Parathyroid adenoma (tissue), 2 donors: ENCODE measurements around the gene GMEB2.

ENCODE experiments used
- H2AFZ ChIP-seq: fragments of 300-600 bp; sonication (generic); one replicate; pipeline ENCODE4 v1.7.0; 2017; ENCODE audit warnings: antibody characterized with exemption, mild to moderate bottlenecking
- H3K27ac ChIP-seq: fragments of 300-600 bp; sonication (generic); one replicate; pipeline ENCODE4 v1.7.0; 2017
- H3K27me3 ChIP-seq: fragments of 300-600 bp; sonication (generic); one replicate; pipeline ENCODE4 v1.7.0; 2017; ENCODE audit warnings: low read length; ENCODE audit not compliant: control insufficient read depth, insufficient read depth
- H3K36me3 ChIP-seq: fragments of 300-600 bp; sonication (generic); one replicate; pipeline ENCODE4 v1.7.0; 2017; ENCODE audit warnings: low read length; ENCODE audit not compliant: control insufficient read depth, insufficient read depth
- H3K4me1 ChIP-seq: fragments of 300-600 bp; sonication (generic); one replicate; pipeline ENCODE4 v1.7.0; 2017; ENCODE audit warnings: control low read depth
- H3K4me2 ChIP-seq: fragments of 300-600 bp; sonication (generic); one replicate; pipeline ENCODE4 v1.7.0; 2017; ENCODE audit warnings: low read length
- H3K4me3 ChIP-seq: fragments of 300-600 bp; sonication (generic); one replicate; pipeline ENCODE4 v1.7.0; 2017; ENCODE audit warnings: low read depth, low read length
- H3K79me2 ChIP-seq: fragments of 300-600 bp; sonication (generic); one replicate; pipeline ENCODE4 v1.7.0; 2017; ENCODE audit warnings: control low read depth
- H3K9ac ChIP-seq: fragments of 300-600 bp; sonication (generic); one replicate; pipeline ENCODE4 v1.7.0; 2017; ENCODE audit warnings: mild to moderate bottlenecking
- H3K9me3 ChIP-seq: fragments of 300-600 bp; sonication (generic); one replicate; pipeline ENCODE4 v1.7.0; 2017; ENCODE audit warnings: low read length; ENCODE audit not compliant: control insufficient read depth
- TF ChIP-seq, protein P1 (sequence below): fragments of 300-600 bp; sonication (generic); IDR thresholded peaks from one replicate; pipeline ENCODE4 v1.7.0; 2017; ENCODE audit warnings: antibody characterized with exemption, mild to moderate bottlenecking
- donor health status: primary hyperparathyroidism.

GMEB2 gene

DNA sequence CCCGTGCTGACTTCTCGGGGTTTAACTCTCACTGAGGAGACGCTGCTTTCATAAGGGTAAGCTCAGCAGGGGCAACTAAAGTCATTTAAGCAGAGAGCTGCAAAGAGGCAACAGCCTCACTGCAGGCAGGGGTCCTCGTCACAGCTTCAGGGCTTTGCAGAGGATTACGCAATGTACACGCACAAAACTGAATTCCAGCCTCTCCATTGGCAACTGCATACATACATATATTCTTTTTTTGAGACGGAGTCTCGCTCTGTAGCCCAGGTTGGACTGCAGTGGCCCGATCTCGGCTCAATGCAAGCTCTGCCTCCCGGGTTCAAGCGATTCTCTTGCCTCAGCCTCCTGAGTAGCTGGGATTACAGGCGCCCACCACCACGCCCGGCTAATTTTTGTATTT, 2.4 kb downstream of the GMEB2 start:
- Histone ChIP-seq H2AFZ (no peak overlapping the region), H3K27ac (no peak overlapping the region), H3K9ac (no peak overlapping the region), H3K4me1 (no peaks in the 10 kb centered on the region), H3K4me2 (no peak overlapping the region), H3K36me3 (no peaks in the 10 kb centered on the region), H3K79me2 (peaks cover 18% of the 10 kb centered on the region), H3K9me3 (no peaks in the 10 kb centered on the region), H3K4me3 (no peak overlapping the region), H3K27me3 (no peaks in the 10 kb centered on the region)
- TF ChIP-seq, protein P1, sequence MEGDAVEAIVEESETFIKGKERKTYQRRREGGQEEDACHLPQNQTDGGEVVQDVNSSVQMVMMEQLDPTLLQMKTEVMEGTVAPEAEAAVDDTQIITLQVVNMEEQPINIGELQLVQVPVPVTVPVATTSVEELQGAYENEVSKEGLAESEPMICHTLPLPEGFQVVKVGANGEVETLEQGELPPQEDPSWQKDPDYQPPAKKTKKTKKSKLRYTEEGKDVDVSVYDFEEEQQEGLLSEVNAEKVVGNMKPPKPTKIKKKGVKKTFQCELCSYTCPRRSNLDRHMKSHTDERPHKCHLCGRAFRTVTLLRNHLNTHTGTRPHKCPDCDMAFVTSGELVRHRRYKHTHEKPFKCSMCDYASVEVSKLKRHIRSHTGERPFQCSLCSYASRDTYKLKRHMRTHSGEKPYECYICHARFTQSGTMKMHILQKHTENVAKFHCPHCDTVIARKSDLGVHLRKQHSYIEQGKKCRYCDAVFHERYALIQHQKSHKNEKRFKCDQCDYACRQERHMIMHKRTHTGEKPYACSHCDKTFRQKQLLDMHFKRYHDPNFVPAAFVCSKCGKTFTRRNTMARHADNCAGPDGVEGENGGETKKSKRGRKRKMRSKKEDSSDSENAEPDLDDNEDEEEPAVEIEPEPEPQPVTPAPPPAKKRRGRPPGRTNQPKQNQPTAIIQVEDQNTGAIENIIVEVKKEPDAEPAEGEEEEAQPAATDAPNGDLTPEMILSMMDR: no peak

DNA sequence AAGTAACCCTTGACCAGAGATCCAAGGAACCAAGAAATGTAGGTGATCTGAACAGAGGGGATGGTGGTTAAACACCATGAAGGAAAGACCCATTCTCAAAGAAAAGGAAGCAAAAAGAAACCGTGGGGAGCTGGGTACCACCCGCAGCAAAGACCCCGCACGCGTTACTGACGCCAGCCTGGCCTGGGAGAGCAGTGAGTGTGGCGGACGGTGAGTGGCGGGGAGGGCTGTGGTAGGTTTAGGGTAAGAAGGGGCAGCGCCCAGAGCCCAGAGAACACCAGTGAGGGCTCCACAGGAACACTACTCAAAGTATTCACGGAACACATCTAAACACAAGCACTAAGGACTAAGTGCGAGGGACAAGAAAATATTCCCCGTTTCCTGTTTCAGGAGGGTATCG, 4.2 kb downstream of the GMEB2 start:
- no peak overlapping the region for H2AFZ ChIP-seq
- no peak overlapping the region for H3K9ac ChIP-seq
- no peaks in the 10 kb centered on the region for H3K27me3 ChIP-seq
- H3K36me3 ChIP-seq: no peaks in the 10 kb centered on the region
- peaks cover 23% of the 10 kb centered on the region for H3K79me2 ChIP-seq
- no peaks in the 10 kb centered on the region for H3K9me3 ChIP-seq
- H3K4me3 ChIP-seq: no peak overlapping the region
- H3K27ac ChIP-seq: no peak overlapping the region
- H3K4me1 ChIP-seq: no peaks in the 10 kb centered on the region
- TF ChIP-seq, protein P1: no peak
- H3K4me2 ChIP-seq: no peak overlapping the region

DNA sequence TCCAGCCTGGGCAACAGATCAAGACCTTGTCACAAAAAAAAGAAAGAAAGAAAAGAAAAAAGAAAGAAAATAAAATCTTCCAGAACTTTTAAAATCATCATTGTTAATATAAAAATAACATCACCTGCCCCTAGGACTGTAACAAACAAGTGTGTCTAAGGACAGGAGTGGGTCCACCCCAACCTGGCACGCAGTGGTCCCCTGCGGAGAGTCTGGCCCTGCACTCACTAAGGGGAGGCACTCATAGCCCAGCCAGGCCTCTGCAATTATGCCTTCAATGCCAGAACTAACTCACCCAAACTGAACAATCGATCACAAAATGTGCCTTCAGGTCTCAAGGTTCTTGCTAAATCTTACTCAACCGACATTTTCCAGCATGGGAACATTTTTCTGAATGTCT, 4.8 kb downstream of the GMEB2 start:
- H3K4me2 ChIP-seq: no peak overlapping the region
- H3K4me3 ChIP-seq: no peak overlapping the region
- no peak overlapping the region for H3K9ac ChIP-seq
- H3K27me3 ChIP-seq: no peaks in the 10 kb centered on the region
- H3K9me3 ChIP-seq: no peaks in the 10 kb centered on the region
- no peaks in the 10 kb centered on the region for H3K4me1 ChIP-seq
- no peak overlapping the region for H2AFZ ChIP-seq
- peaks cover 23% of the 10 kb centered on the region for H3K79me2 ChIP-seq
- H3K36me3 ChIP-seq: no peaks in the 10 kb centered on the region
- TF ChIP-seq, protein P1: no peak
- H3K27ac ChIP-seq: no peak overlapping the region

DNA sequence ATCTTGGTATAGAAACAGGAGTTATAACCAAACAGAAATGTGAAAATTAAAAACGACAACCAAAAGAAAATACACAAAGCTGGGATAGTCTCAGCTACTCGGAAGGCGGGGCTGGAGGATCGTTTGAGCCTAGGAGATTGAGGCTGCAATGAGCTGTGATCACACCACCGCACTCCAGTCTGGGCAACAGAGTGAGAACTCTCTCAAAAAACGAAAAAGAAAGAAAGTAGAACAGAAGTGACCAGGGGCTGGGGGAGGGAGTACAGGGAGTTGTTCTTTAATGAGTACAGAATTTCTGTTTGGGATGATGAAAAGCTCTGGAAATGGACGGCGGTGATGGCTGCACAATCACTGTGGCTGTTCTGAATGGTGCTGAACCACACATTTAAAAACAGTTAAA, 5.9 kb downstream of the GMEB2 start:
- Histone ChIP-seq H3K4me3 (no peak overlapping the region), H3K36me3 (no peaks in the 10 kb centered on the region), H3K4me2 (no peak overlapping the region), H3K9me3 (no peaks in the 10 kb centered on the region), H3K27me3 (no peaks in the 10 kb centered on the region), H3K27ac (no peak overlapping the region), H2AFZ (no peak overlapping the region), H3K79me2 (peaks cover 19% of the 10 kb centered on the region), H3K4me1 (no peaks in the 10 kb centered on the region), H3K9ac (no peak overlapping the region)
- TF ChIP-seq, protein P1: no peak

DNA sequence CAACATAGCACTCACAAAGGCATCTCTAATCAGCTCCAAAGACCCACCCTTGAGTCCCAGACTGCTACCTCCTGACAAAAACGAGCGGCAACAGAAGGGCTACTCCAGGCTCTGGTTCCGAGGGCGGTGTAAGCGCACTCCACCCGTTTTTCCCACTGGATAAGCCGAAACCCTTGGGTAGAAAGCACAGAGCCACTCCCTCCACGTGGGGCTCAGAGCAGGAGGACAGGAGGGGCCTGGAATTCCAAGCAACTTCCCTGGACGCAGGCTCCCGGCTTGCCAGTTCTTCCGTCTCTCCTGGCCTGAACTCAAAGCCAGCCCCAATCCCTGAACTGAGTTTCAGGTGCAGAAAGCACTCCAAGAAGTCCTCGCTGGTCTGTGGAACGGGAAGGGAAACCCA, 7.4 kb downstream of the GMEB2 start:
- H3K27ac ChIP-seq: no peak overlapping the region
- no peak overlapping the region for H3K4me3 ChIP-seq
- TF ChIP-seq, protein P1: no peak
- H3K27me3 ChIP-seq: no peaks in the 10 kb centered on the region
- H3K4me2 ChIP-seq: no peak overlapping the region
- H3K4me1 ChIP-seq: no peaks in the 10 kb centered on the region
- peaks cover 15% of the 10 kb centered on the region for H3K79me2 ChIP-seq
- no peaks in the 10 kb centered on the region for H3K36me3 ChIP-seq
- H3K9me3 ChIP-seq: no peaks in the 10 kb centered on the region
- H3K9ac ChIP-seq: no peak overlapping the region
- H2AFZ ChIP-seq: no peak overlapping the region
